NCI-H774 (cell line): Measurements from ENCODE around the gene ESRP2.

Experiments used
- DNase-seq: peaks from one replicate; lab custom pipeline; 2025; lab: John Stamatoyannopoulos, UW

ESRP2 gene

GRCh38 chr16:68263559-68264127 is 27.7 kb upstream of the ESRP2 start:
- DNase-seq = no peak

DNA sequence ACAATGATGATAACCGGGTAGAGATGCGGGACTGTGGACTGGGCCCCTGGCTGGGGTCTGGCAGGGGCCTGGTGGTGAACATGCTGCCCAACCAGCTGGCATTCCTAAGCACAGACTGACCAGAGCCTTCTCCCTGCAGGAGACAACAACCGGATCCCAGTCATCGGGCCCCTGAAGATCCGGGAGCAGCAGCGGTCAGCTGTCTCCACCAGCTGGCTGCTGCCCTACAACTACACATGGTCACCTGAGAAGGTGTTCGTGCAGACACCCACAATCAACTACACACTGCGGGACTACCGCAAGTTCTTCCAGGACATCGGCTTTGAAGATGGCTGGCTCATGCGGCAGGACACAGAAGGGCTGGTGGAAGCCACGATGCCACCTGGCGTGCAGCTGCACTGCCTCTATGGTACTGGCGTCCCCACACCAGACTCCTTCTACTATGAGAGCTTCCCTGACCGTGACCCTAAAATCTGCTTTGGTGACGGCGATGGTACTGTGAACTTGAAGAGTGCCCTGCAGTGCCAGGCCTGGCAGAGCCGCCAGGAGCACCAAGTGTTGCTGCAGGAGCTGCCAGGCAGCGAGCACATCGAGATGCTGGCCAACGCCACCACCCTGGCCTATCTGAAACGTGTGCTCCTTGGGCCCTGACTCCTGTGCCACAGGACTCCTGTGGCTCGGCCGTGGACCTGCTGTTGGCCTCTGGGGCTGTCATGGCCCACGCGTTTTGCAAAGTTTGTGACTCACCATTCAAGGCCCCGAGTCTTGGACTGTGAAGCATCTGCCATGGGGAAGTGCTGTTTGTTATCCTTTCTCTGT is 23.3 kb upstream of the ESRP2 start:
- no peak for DNase-seq

GRCh38 chr16:68257906-68258800 is 22.2 kb upstream of the ESRP2 start:
- no peak for DNase-seq

- peak; percentile 31 for DNase-seq
These were observed 21.5 kb upstream of the ESRP2 start for GRCh38 chr16:68257251-68257905.

- DNase-seq = no peak
These were observed 19.8 kb upstream of the ESRP2 start for GRCh38 chr16:68255712-68256111.

GRCh38 chr16:68253721-68254120 is 17.8 kb upstream of the ESRP2 start:
- no peak for DNase-seq

- no peak for DNase-seq
These were observed 16.5 kb upstream of the ESRP2 start for GRCh38 chr16:68252383-68252782.

GRCh38 chr16:68251832-68252231 is 15.9 kb upstream of the ESRP2 start:
- DNase-seq = no peak

DNA sequence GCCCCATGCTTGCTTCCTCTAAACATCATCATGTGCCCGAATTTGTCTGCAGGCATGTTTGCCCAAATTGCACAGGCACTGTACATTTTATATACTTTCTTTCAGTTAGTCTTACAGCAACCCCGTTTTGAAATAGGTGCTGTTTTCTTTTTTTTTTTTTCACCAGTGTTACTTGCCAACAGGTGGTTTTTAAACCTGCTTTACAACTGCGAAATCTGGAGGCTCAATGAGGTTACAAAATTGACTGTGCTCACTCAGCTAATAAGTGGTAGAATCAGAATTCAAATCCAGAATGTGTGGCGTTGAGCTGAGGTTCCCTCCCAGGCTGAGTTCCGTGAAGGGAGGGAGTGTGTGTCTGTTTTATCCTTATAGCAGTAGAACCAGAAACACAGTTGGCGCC is 15.0 kb upstream of the ESRP2 start:
- DNase-seq = no peak

DNA sequence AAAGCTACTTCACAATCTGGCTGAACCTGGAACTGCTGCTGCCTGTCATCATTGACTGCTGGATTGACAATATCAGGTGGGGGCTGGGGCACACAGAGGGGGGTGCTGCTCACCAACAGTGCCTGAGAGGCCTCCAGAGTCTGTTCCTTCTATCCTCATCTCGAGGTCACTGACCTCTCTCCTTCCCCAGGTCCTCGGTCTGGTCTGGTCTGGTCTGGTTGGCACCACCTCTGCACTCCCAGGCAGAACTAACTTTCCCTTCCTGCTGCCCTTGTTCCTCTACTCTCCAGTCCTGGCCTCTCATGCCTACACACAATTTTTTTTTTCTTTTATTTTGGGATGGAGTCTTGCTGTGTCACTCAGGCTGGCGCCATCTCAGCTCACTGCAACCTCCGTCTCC is 13.4 kb upstream of the ESRP2 start:
- DNase-seq = no peak

- DNase-seq = no peak
These were observed 12.0 kb upstream of the ESRP2 start for GRCh38 chr16:68247932-68248331.

GRCh38 chr16:68247400-68247799 is 11.5 kb upstream of the ESRP2 start:
- DNase-seq = no peak

- DNase-seq = no peak
These were observed 10.7 kb upstream of the ESRP2 start for GRCh38 chr16:68246666-68247065.

DNA sequence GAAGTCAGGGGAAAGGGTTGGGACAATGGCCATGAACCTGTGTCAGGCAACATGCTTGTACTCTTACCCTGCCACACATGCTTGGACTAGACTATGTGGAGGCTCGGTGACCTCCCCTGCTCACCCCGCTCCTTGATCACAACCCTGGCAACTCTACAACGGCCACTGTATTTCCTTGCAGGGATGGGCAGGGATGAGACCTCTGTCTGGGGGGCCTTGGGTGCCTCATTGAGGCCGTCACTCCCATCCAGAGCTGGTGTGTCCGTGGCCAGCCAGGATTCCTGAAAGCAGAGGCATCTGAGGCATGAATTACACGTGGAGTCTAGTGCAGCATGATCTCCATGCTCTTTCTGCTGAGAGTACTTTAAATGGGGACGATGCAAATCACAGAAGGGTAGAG is 10.2 kb upstream of the ESRP2 start:
- DNase-seq = no peak

GRCh38 chr16:68244903-68245853 is 9.3 kb upstream of the ESRP2 start, which contains the start of gene PLA2G15:
Gene PLA2G15, plus strand, starts transcription at chr16:68245373. Its CDS starts 54 bp downstream, at chr16:68245427.
- DNase-seq = peak; percentile 65

DNA sequence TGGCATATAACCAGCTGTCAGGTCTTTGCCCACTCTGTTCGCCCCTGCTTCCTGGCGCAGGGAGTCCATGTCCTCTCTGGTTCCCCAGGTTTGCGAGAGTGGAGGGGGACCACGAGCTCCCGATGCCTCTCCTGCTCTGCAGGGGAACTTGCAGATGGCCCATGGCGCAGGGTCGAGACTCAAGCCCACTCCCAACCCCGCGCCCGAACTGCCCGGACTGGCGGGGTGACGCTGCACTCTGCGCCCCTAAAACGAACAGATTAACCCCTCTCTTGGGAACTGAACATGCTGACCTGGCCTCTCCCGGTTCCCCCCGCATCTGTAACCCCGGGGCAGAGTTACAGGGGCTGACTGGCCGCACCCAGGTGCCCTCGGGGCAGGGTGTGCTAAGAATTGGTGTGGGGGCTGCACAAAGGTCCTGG is 8.6 kb upstream of the ESRP2 start:
- DNase-seq = no peak

DNA sequence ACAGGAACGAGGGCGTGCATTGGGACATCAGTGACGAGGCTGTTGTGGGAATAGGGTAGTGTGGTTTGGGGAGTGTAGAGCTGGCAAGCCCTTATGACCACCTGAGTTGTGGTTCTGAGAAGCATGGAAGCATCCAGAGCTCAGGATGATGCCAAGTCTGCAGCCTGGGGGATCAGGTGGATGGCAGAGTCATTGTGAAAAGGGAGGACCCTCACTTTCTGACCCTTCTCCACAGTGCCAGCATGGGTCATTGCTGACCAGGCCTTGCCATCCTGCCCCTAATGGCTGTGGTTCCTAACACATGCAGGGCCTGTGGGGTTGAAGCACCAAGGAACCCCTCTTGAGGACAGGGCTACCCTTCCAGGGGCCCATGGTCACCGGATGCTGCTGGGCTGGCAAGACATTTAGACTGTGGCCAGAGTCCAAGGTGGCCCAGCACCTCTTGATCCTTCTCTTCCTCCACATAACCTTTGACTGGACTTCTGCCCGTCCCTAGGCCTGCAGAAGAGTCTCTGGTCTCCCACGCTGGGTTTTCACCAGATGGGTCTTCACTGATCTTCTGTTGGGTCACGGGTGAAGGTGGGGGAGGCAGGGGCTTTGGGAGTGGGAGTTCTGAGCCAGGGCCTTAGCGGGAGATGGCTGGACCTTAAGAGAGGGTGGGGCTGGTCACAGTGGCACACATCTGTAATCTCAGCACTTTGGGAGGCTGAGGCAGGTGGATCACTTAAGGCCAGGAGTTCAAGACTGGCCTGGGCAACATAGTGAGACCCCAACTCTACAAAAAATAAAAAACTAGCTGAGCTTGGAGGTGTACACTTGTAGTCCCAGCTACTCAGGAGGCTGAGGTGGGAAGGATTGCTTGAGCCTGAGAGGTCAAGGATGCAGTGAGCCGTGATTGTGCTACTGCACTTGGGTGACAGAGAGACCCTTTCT is 7.3 kb upstream of the ESRP2 start:
- DNase-seq = no peak

DNA sequence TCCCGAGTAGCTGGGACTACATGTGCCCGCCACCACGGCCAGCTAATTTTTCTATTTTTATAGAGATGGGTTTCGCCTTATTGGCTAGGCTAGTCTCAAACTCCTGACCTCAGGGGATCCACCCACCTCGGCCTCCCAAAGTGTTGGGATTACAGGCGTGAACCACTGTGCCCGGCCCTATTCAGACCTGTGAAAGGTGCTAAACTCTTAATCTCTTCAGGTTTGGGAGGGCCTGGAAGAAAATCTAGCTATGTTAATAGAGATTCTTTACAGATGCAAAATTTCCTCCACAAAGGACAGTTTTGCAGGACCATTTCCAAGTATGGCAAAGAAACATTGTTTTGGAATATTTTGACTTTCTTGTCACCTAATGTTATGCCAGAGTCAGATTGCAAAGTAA is 6.2 kb upstream of the ESRP2 start:
- no peak for DNase-seq

DNA sequence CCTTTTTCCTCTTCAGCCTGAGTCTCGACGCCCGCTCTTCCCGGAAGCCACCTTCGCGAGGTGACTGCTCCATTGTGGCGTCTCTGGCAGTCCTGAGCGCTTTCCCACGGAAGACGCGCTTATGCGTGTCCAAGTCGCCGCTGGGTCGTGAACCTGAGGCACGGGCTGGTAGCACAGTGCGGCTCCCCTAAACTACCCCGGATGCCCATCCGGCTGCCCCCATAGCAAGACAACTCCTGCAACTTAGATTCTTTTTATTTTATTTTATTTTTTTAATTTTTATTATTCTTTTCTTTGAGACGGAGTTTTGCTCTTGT is 2.1 kb upstream of the ESRP2 start:
- DNase-seq = no peak
